HepG2 (cell line): ENCODE data around the gene NAA38. TPM values are rescaled to one million over a fixed set of nuclear protein-coding genes. Genes with fewer than 3 reads are reported as not detected.

ENCODE experiments used
- AFF4 ChIP-seq: sonication (generic); formaldehyde crosslinking; IDR thresholded peaks from 2 replicates; pipeline ENCODE4 v1.4.0; 2020; ENCODE audit warnings: missing genetic modification reagents
- AHR ChIP-seq: IDR thresholded peaks from 2 replicates; pipeline ENCODE4 v1.6.1; 2018; ENCODE audit warnings: missing genetic modification reagents, missing compliant biosample characterization
- BCL3 ChIP-seq: sonication (generic); formaldehyde crosslinking; IDR thresholded peaks from 2 replicates; pipeline ENCODE4 v1.5.1; 2020; ENCODE audit warnings: mild to moderate bottlenecking, missing genetic modification reagents, moderate library complexity
- ETV6 ChIP-seq: sonication (generic); formaldehyde crosslinking; conservative IDR thresholded peaks from 2 replicates; pipeline ENCODE4 v1.4.0; 2020; ENCODE audit warnings: missing genetic modification reagents
- KLF6 ChIP-seq: IDR thresholded peaks from 2 replicates; pipeline ENCODE4 v1.8.0; 2016; ENCODE audit warnings: missing biosample characterization, missing genetic modification reagents
- MATR3 ChIP-seq: sonication (generic); formaldehyde crosslinking; IDR thresholded peaks from 2 replicates; pipeline ENCODE4 v1.4.0; 2020; ENCODE audit warnings: missing genetic modification reagents
- MBD4 ChIP-seq: IDR thresholded peaks from 2 replicates; pipeline ENCODE4 v1.6.1; 2012; ENCODE audit warnings: low read length, inconsistent platforms, borderline replicate concordance
- MNT ChIP-seq: fragments of 450-650 bp; IDR thresholded peaks from 2 replicates; pipeline ENCODE4 v1.6.1; 2016
- MTF1 ChIP-seq: sonication (generic); formaldehyde crosslinking; IDR thresholded peaks from 2 replicates; pipeline ENCODE4 v1.5.0; 2020; ENCODE audit warnings: missing genetic modification reagents
- PHF20 ChIP-seq: sonication (generic); formaldehyde crosslinking; IDR thresholded peaks from 2 replicates; pipeline ENCODE4 v1.5.0; 2020; ENCODE audit warnings: mild to moderate bottlenecking, missing genetic modification reagents
- RBAK ChIP-seq: sonication (generic); formaldehyde crosslinking; IDR thresholded peaks from 2 replicates; pipeline ENCODE4 v1.5.1; 2020; ENCODE audit warnings: mild to moderate bottlenecking, missing genetic modification reagents
- TEAD2 ChIP-seq: sonication (generic); formaldehyde crosslinking; IDR thresholded peaks from 2 replicates; pipeline ENCODE4 v1.9.0; 2021; ENCODE audit warnings: missing genetic modification reagents
- THAP11 ChIP-seq: IDR thresholded peaks from 2 replicates; pipeline ENCODE4 v1.6.1; 2016; ENCODE audit warnings: missing biosample characterization, missing genetic modification reagents
- ZFAT ChIP-seq: sonication (generic); formaldehyde crosslinking; conservative IDR thresholded peaks from 2 replicates; pipeline ENCODE4 v1.8.1; 2023; ENCODE audit warnings: missing genetic modification reagents, inconsistent platforms
- ZNF264 ChIP-seq: sonication (generic); formaldehyde crosslinking; IDR thresholded peaks from 2 replicates; pipeline ENCODE4 v1.4.0; 2020; ENCODE audit warnings: missing genetic modification reagents
- ZNF674 ChIP-seq: sonication (generic); formaldehyde crosslinking; IDR thresholded peaks from 2 replicates; pipeline ENCODE4 v1.5.0; 2020; ENCODE audit warnings: low read depth, mild to moderate bottlenecking, missing genetic modification reagents
- ZNF678 ChIP-seq: sonication (generic); formaldehyde crosslinking; IDR thresholded peaks from 2 replicates; pipeline ENCODE4 v1.4.0; 2020; ENCODE audit warnings: mild to moderate bottlenecking, missing genetic modification reagents
- polyA plus RNA-seq, 8 experiments: library from polyadenylated mRNA; depleted of rRNA in 3 of 8; stranded (reverse) in 7 of 8; unstranded in 1 of 8; fragments of >200 nt; fragmentation: Illumina TruSeq in 4 of 8; extraction: Trizol in 4 of 8; gene quantifications; 2 replicates each; pipeline versions ENCODE4 v1.2.1 to v1.2.3, GENCODE V29; 2011 to 2016; ENCODE audit warnings: low read depth in 4 of 8, missing spikeins in 1 of 8, mixed read lengths in 1 of 8; ENCODE audit not compliant: insufficient read depth in 1 of 8
- total RNA-seq, 5 experiments: library from RNA; depleted of rRNA; stranded (reverse); fragments of >200 nt; fragmentation: Illumina TruSeq; extraction: Trizol; gene quantifications; 2 replicates each; pipeline ENCODE4 v1.2.3, GENCODE V29; 2016; ENCODE audit warnings: low read depth in 1 of 5

The NAA38 gene
- total and polyA plus RNA-seq, 2 of the 13 experiments (the other 11 are each of a cell fraction or from before 2014, with no cell fraction given) = 46.9 to 91.6 TPM

- TF ChIP-seq AHR (CRISPR knock-in tag) = no peak; the same call in 1 of the 2 replicates
- peak; percentile 69; the same call in 1 of the 2 replicates for TF ChIP-seq ETV6 (CRISPR knock-in tag)
- no peak for TF ChIP-seq ZNF674
- TF ChIP-seq THAP11 (CRISPR knock-in tag) = no peak
- TF ChIP-seq MATR3 = no peak
- TF ChIP-seq MTF1 (CRISPR knock-in tag) = no peak
- no peak for TF ChIP-seq AFF4 (CRISPR knock-in tag)
- TF ChIP-seq RBAK (CRISPR knock-in tag) = no peak
- TF ChIP-seq ZNF264 = no peak
- no peak for TF ChIP-seq MBD4
- TF ChIP-seq ZFAT (CRISPR knock-in tag) = no peak
- no peak for TF ChIP-seq ZNF678 (CRISPR knock-in tag)
- no peak; the same call in 1 of the 2 replicates for TF ChIP-seq MNT
- TF ChIP-seq TEAD2 (CRISPR knock-in tag) = no peak
- no peak for TF ChIP-seq KLF6 (CRISPR knock-in tag)
- TF ChIP-seq PHF20 (CRISPR knock-in tag) = no peak
- no peak for TF ChIP-seq BCL3 (CRISPR knock-in tag)
These were observed 14.7 kb downstream of the NAA38 start (continued) for GRCh38 chr17:7842380-7843256.
